ENCODE results near the gene FNBP1.
"Not testable (repeated sequence)": the region's sequence is repeated elsewhere in the genome, so short reads cannot be mapped to it uniquely, and the experiment has no call there.

Gene FNBP1

GRCh38 chr9:129944506-129945116 lies 98.4 kb downstream of the FNBP1 start:
- TF ChIP-seq EZH2phosphoT487 (IDR thresholded peaks at IDR 0.05; ENCODE audit: low read length), result no peak
- TF ChIP-seq EZH2 (optimal IDR thresholded peaks at IDR 0.05; ENCODE audit: low read depth, low read length), result no peak
- TF ChIP-seq, protein P1, sequence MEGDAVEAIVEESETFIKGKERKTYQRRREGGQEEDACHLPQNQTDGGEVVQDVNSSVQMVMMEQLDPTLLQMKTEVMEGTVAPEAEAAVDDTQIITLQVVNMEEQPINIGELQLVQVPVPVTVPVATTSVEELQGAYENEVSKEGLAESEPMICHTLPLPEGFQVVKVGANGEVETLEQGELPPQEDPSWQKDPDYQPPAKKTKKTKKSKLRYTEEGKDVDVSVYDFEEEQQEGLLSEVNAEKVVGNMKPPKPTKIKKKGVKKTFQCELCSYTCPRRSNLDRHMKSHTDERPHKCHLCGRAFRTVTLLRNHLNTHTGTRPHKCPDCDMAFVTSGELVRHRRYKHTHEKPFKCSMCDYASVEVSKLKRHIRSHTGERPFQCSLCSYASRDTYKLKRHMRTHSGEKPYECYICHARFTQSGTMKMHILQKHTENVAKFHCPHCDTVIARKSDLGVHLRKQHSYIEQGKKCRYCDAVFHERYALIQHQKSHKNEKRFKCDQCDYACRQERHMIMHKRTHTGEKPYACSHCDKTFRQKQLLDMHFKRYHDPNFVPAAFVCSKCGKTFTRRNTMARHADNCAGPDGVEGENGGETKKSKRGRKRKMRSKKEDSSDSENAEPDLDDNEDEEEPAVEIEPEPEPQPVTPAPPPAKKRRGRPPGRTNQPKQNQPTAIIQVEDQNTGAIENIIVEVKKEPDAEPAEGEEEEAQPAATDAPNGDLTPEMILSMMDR (IDR thresholded peaks at IDR 0.05; ENCODE audit: low read length), result no peak
- Histone ChIP-seq H3K27me3 (replicated peaks; ENCODE audit: insufficient read depth, low read length) (no peaks in the 10 kb centered on the region), H3K9me3 (replicated peaks; ENCODE audit: insufficient read depth, low read length) (0 out of 2 replicates have a peak, but pooled peaks cover 4% of the 10 kb centered on the region), H2AFZ (ENCODE audit: low read length) (no peak overlapping the region), H3K9ac (ENCODE audit: low read length) (no peak overlapping the region), H3K27ac (ENCODE audit: low read length) (no peak overlapping the region), H3K4me3 (ENCODE audit: low read length) (no peak overlapping the region), H3K79me2 (ENCODE audit: low read length) (no peaks in the 10 kb centered on the region), H3K9me2 (replicated peaks; ENCODE audit: insufficient read depth, low read length) (no peaks in the 10 kb centered on the region), H4K20me1 (ENCODE audit: insufficient read depth, low read length) (no peaks in the 10 kb centered on the region), H3F3A (ENCODE audit: insufficient read depth, low read length) (no peaks in the 10 kb centered on the region), H3K36me3 (replicated peaks; ENCODE audit: insufficient read depth, low read length) (no peaks in the 10 kb centered on the region), H3K4me2 (ENCODE audit: low read depth, low read length) (no peak overlapping the region), H3K4me1 (ENCODE audit: low read length) (no peaks in the 10 kb centered on the region)
- no peak for DNase-seq

DNA sequence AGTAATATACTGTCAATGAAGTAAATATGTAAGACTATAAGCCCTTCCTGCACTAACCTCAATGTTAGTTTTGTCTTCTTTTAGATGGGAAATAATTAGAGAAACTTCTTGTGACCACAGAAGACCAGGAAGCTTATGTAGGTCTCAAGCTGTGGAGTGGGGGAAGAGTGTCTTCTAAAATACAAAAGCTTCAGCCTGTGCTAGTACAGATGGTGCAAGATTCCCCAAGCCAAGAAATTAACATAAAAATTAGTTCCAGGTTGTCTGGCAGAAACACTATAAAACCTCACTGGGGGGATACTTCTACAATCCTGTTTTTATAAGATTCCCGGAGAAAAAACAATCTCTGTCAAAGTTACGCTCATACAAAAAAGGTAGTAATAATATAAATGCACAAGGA lies 103.6 kb downstream of the FNBP1 start:
- Histone ChIP-seq H3K79me2 (ENCODE audit: low read length) (no peaks in the 10 kb centered on the region), H3K4me1 (ENCODE audit: low read length) (no peaks in the 10 kb centered on the region), H3K36me3 (replicated peaks; ENCODE audit: insufficient read depth, low read length) (no peaks in the 10 kb centered on the region), H3F3A (ENCODE audit: insufficient read depth, low read length) (no peaks in the 10 kb centered on the region), H3K4me2 (ENCODE audit: low read depth, low read length) (no peak overlapping the region), H3K27me3 (replicated peaks; ENCODE audit: insufficient read depth, low read length) (no peaks in the 10 kb centered on the region), H3K9ac (ENCODE audit: low read length) (no peak overlapping the region), H4K20me1 (ENCODE audit: insufficient read depth, low read length) (no peaks in the 10 kb centered on the region), H3K9me2 (replicated peaks; ENCODE audit: insufficient read depth, low read length) (no peaks in the 10 kb centered on the region), H3K9me3 (replicated peaks; ENCODE audit: insufficient read depth, low read length) (0 out of 2 replicates have a peak, but pooled peaks cover 4% of the 10 kb centered on the region), H3K27ac (ENCODE audit: low read length) (no peak overlapping the region), H3K4me3 (ENCODE audit: low read length) (no peak overlapping the region), H2AFZ (ENCODE audit: low read length) (no peak overlapping the region)
- no peak for DNase-seq
- TF ChIP-seq EZH2phosphoT487 (IDR thresholded peaks at IDR 0.05; ENCODE audit: low read length) (no peak), EZH2 (optimal IDR thresholded peaks at IDR 0.05; ENCODE audit: low read depth, low read length) (no peak)
- TF ChIP-seq, protein P1 (IDR thresholded peaks at IDR 0.05; ENCODE audit: low read length), result no peak

DNA sequence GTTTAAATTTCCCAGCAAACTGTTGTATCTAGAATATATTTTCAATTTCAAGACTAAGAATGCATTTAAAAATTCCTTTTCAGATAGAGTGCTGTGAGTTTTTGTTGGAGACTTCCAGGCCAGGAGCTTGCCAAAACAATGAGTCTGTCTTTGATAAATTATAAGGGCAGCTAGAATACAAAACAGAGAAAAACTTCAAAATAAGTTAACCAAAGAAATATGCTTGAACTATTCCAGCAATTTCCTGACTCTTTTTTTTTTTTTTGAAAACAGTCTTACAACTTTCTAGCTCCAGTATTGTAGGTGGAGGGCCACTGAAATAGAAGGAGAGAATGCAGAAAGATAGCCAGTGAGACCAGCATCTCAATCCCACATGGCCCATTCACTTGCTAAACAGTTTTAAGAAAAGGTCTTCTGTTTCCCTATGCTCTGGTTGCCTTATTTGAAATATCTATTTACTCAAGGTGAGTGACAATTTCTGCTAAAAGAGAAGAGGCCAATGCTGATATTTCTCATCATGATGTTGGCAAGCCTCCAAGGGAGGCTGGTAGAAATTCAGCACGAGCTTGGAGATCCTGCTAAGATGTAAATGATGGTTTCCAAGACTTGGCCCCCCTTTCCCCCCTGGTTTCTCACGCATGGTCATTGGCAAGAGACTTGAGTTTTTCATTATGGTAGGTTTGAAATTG lies 104.6 kb downstream of the FNBP1 start:
- Histone ChIP-seq H3K79me2 (ENCODE audit: low read length) (no peaks in the 10 kb centered on the region), H2AFZ (ENCODE audit: low read length) (no peak overlapping the region), H3K9me3 (replicated peaks; ENCODE audit: insufficient read depth, low read length) (0 out of 2 replicates have a peak, but pooled peaks cover 4% of the 10 kb centered on the region), H3F3A (ENCODE audit: insufficient read depth, low read length) (no peaks in the 10 kb centered on the region), H3K27me3 (replicated peaks; ENCODE audit: insufficient read depth, low read length) (no peaks in the 10 kb centered on the region), H3K4me1 (ENCODE audit: low read length) (no peaks in the 10 kb centered on the region), H3K9ac (ENCODE audit: low read length) (no peak overlapping the region), H4K20me1 (ENCODE audit: insufficient read depth, low read length) (no peaks in the 10 kb centered on the region), H3K27ac (ENCODE audit: low read length) (no peak overlapping the region), H3K4me2 (ENCODE audit: low read depth, low read length) (no peak overlapping the region), H3K4me3 (ENCODE audit: low read length) (no peak overlapping the region), H3K36me3 (replicated peaks; ENCODE audit: insufficient read depth, low read length) (no peaks in the 10 kb centered on the region), H3K9me2 (replicated peaks; ENCODE audit: insufficient read depth, low read length) (no peaks in the 10 kb centered on the region)
- TF ChIP-seq, protein P1 (IDR thresholded peaks at IDR 0.05; ENCODE audit: low read length), result no peak
- TF ChIP-seq EZH2 (optimal IDR thresholded peaks at IDR 0.05; ENCODE audit: low read depth, low read length) (no peak), EZH2phosphoT487 (IDR thresholded peaks at IDR 0.05; ENCODE audit: low read length) (no peak)
- DNase-seq, result no peak

GRCh38 chr9:129937879-129938278 lies 105.1 kb downstream of the FNBP1 start:
- not testable (repeated sequence) for DNase-seq; H3K4me2 ChIP-seq (ENCODE audit: low read depth, low read length); H4K20me1 ChIP-seq (ENCODE audit: insufficient read depth, low read length); H3K9ac ChIP-seq (ENCODE audit: low read length); H3K9me2 ChIP-seq (replicated peaks; ENCODE audit: insufficient read depth, low read length); H3K27me3 ChIP-seq (replicated peaks; ENCODE audit: insufficient read depth, low read length); H3K4me1 ChIP-seq (ENCODE audit: low read length); H3K36me3 ChIP-seq (replicated peaks; ENCODE audit: insufficient read depth, low read length); H3K27ac ChIP-seq (ENCODE audit: low read length); H3F3A ChIP-seq (ENCODE audit: insufficient read depth, low read length); H2AFZ ChIP-seq (ENCODE audit: low read length); H3K79me2 ChIP-seq (ENCODE audit: low read length); H3K4me3 ChIP-seq (ENCODE audit: low read length); H3K9me3 ChIP-seq (replicated peaks; ENCODE audit: insufficient read depth, low read length)
